ENCODE measurements around the gene MPHOSPH10.

DNA sequence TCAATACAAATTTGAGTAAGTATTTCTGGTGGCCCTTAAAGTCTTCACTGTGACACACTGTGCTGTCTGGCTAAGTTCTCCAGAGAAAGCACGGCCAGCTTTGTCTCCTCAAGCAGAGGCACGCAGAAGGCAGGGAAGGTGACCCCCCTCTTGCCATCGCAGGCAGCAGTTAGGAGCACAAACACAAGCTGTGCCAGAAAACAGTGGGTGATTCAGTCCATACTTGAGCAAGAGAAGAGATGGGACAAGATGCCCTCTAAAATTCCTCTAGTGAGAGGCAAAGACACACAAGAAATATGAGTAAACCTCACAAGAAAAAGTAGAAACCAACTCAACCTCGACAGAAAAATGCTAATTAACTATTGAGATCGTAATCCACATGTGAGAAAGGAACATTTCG, 10.2 kb upstream of the MPHOSPH10 start:
- TF ChIP-seq GATA2 (IDR thresholded peaks at IDR 0.05; ENCODE audit: low read depth, low read length): no peak
- no peak for TF ChIP-seq GATA3 (IDR thresholded peaks at IDR 0.05; ENCODE audit: low read depth, low read length)
